Bronchial epithelial cell (primary cell): Measurements from ENCODE around the gene CCDC150. TPM values are rescaled to one million over a fixed set of nuclear protein-coding genes. Genes with fewer than 3 reads are reported as not detected.

Experiments used
- DNase-seq: peaks from one replicate; pipeline ENCODE4 v3.0.0-alpha.2; 2010; ENCODE audit warnings: low read depth
- FAIRE-seq: peaks from 2 replicates; lab custom pipeline; 2011; peaks lifted over from hg19 to GRCh38; lab: Jason Lieb, UNC
- H3K27me3 ChIP-seq: 2 replicates; pipeline ENCODE4 v1.5.1; 2011; ENCODE audit warnings: low read length; ENCODE audit not compliant: control insufficient read depth, insufficient read depth
- H3K36me3 ChIP-seq: 2 replicates; pipeline ENCODE4 v1.5.1; 2011; ENCODE audit warnings: low read length; ENCODE audit not compliant: control insufficient read depth, insufficient read depth
- H3K4me3 ChIP-seq: 2 replicates; pipeline ENCODE4 v1.5.1; 2011; ENCODE audit warnings: mild to moderate bottlenecking, low read depth, low read length, control low read depth
- CTCF ChIP-seq: IDR thresholded peaks from 2 replicates; pipeline ENCODE4 v1.5.1; 2011; ENCODE audit warnings: mild to moderate bottlenecking, moderate library complexity, low read length, control low read depth, inconsistent platforms; ENCODE audit not compliant: insufficient read depth, severe bottlenecking
- total RNA-seq: library from RNA; depleted of rRNA; stranded (reverse); fragments of >200 nt; gene quantifications from 2 replicates; pipeline ENCODE4 v1.2.1, GENCODE V29; 2014

Gene CCDC150
- total RNA-seq, 1 donor from 2014 or later: 2.4 TPM

DNA sequence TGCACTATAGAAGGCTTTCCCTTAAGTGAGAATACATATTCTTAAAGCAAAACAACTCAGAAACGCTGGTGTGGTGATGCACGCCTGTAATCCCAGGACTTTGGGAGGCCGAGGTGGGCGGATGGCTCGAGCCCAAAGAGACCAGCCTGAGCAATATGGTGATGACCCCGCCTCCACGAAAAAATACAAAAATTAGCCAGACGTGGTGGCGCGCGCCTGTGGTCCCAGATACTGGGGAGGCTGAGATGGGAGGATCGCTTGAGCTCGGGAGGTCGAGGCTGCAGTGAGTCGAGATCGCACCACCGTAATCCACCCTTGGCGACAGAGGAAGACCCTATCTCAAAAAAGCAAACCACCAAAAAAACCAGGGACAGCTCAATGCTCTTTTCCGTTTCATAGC, 750 bp upstream of the CCDC150 start:
- FAIRE-seq: no peak

GRCh38 chr2:196640031-196640548, 575 bp downstream of the CCDC150 start:
- Histone ChIP-seq H3K4me3 (peak overlapping the region; percentile 79), H3K27me3 (no peaks in the 10 kb centered on the region), H3K36me3 (no peaks in the 10 kb centered on the region)
- TF ChIP-seq CTCF: no peak
- DNase-seq (no peak), FAIRE-seq (no peak)

More for the DNA sequence above, 750 bp upstream of the CCDC150 start:
- no peaks in the 10 kb centered on the region for H3K36me3 ChIP-seq
- no peaks in the 10 kb centered on the region for H3K27me3 ChIP-seq
- H3K4me3 ChIP-seq: no peak overlapping the region
- no peak for DNase-seq
- TF ChIP-seq CTCF: no peak

GRCh38 chr2:196649202-196649601, 9.7 kb downstream of the CCDC150 start:
- TF ChIP-seq CTCF: no peak
- FAIRE-seq: no peak
- H3K36me3 ChIP-seq: no peaks in the 10 kb centered on the region

DNA sequence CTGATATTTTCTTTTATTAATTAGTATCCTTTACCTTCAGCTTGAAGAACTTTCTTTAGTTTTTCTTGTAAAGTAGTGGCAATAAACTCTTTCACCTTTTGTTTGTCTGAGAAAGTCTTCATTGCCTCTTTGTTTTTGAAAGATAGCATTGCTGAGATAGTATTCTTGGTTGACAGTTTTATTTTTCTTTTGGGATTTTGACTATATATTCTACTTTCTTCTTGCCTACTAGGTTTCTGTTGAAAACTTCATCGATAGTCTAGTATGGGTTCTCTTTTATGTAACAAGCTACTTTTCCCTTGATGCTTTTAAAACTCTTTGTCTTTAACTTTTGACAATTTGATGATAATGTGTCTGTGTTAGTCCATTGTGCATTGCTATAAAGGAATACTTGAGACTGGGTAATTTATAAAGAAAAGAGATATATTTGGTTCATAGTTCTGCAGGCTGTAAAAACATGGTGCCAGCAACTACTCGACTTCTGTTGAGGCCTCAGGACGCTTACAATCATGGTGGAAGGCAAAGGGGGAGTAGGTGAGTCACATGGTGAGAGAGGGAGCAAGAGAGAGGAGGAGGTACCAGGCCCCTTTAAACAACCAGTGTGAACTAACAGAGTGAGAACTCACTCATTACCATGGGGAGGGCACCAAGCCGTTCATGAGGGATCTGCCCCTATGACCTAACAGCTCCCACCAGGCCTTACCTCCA, 12.0 kb downstream of the CCDC150 start:
- TF ChIP-seq CTCF: no peak
- FAIRE-seq (no peak), DNase-seq (no peak)
- Histone ChIP-seq H3K27me3 (no peaks in the 10 kb centered on the region), H3K4me3 (no peak overlapping the region), H3K36me3 (no peaks in the 10 kb centered on the region)

More at GRCh38 chr2:196649202-196649601, 9.7 kb downstream of the CCDC150 start:
- DNase-seq: no peak
- no peak overlapping the region for H3K4me3 ChIP-seq
- H3K27me3 ChIP-seq: no peaks in the 10 kb centered on the region

DNA sequence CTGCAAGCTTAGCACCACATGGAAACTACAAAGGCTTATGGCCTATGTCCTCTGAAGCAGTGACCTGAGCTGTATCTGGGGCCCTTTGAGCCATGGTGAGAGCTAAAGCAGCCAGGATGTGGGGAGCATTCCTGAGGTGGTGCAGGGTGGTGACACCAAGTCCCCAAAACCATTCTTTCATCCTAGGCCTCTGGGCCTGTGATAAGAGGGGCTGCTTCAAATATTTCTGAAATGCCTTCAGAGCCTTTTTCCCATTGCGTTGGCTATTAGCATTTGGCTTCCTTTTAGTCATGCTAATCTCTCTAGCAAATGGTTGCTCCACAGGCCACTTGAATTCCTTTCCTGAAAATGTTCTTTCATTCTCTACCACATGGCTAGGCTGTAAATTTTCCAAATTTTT, 13.4 kb downstream of the CCDC150 start:
- TF ChIP-seq CTCF: no peak

More for the DNA sequence above, 13.4 kb downstream of the CCDC150 start:
- no peak for FAIRE-seq
- Histone ChIP-seq H3K27me3 (no peaks in the 10 kb centered on the region), H3K36me3 (no peaks in the 10 kb centered on the region), H3K4me3 (no peak overlapping the region)
- no peak for DNase-seq
